UCSD-AML1 (cell line): ENCODE measurements around the gene MAGEL2.
"Not testable (repeated sequence)": the region's sequence is repeated elsewhere in the genome, so short reads cannot be mapped to it uniquely, and the experiment has no call there.

Experiments
- DNase-seq: peaks from one replicate; lab custom pipeline; 2025; ENCODE audit not compliant: unreplicated experiment; lab: John Stamatoyannopoulos, UW

Gene MAGEL2

DNA sequence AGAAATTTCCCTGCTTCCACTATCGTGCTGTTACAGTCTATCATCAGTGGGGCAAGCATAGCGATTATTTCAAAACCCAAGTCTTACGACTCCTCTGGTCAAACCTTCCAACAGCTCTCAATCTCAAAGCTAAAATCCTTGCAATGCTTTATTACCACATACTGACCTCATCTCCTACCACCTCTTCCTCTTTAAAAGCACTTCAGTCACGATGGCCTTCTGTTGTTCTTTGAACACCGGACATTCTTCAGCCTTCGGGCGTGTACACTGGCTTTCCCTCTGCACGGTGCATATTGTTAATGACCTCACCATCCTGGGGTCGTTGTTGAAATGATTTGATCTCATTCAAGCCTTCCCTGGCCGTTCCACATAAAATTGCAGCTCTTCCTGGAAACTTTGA, 31.1 kb downstream of the MAGEL2 start:
- no peak for DNase-seq

DNA sequence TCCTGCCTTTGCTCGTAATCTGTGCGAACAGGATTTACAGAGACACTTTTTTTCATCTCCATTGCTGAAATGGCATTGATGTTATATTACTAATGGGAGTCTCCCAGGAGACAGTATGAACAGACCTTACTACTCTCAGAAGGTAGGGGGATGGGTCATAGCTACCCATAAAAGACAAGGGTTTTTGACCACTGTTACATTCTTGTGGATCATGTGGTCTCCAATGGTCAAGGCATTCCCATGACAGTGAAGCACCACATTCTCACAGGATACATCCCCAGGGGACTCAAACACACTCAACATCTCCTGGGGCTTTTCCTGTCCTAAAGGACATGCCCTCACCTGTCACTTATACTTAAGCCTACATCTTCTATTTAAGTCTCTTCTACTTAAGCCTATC, 41.4 kb downstream of the MAGEL2 start:
- DNase-seq = no peak

DNA sequence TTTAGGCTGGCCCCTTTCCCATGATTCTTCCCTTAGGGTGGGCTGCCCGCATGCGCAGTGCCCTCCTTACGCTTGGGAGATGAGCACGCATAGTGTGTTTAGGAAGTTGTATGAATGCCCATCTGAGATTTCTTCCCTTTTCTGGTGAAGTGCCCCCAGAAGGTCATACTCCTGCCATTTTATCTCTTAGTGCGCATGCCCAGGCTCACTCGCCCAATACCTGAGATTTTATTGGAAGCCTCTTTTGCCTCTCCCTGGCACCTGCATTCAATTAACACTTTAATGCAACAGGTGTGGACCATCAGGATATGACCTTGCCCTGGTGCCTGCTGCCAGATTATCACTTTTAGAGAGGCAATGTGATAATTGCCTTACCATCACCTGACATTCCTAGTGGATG, 45.5 kb downstream of the MAGEL2 start:
- DNase-seq = no peak

DNA sequence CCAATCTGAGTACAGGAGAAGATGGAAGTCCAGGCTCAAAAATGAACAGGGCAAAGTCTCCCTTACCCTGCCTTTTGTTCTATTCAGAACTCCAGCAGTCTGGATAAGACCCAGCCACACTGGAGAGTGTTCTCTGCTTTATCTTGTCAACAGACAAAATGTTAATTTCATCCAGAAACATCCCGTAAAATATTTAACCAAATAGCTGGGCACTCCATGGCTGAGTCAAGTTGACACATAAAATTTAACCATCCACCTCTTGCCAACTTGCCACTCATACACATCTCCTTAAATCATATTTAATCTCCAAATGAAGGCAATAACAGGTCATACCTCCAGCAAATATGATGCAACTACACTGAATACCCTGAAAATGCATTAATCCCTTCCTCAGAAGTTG, 48.6 kb downstream of the MAGEL2 start:
- no peak for DNase-seq

DNA sequence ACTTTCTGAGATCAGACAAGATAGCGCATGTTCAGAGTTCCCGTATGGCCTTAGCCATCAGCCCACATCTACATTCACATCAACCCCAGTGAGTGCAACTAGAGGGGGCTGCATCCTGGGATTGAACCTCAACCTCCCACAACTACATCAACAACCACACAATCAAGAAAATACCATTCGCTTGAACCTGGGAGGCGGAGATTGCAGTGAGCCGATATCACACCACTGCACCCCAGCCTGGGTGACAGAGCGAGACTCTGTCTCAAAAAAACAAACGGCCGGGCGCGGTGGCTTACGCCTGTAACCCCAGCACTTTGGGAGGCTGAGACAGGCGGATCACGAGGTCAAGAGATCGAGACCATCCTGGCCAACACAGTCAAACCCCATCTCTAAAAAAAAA, 50.4 kb downstream of the MAGEL2 start:
- not testable (repeated sequence) for DNase-seq

DNA sequence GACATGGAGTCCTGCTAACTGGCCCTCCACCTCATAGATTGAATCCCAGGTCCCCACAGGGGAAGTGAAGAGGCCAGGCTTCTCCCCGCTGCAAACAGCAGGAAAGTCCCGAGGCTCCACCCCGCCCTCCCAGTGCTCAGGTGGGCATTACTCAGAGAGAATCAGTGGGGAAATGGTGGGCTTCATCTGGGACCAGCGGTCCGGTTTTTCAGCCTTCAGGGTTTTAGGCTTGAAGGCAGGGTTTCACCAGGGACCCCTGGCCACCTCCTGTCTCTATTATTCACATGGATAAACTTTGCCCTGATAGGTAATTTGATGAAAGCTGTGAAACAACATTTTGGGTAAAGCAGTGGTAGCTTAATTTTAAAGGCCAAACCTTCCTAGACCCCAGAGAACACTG, 50.9 kb downstream of the MAGEL2 start:
- DNase-seq = no peak

DNA sequence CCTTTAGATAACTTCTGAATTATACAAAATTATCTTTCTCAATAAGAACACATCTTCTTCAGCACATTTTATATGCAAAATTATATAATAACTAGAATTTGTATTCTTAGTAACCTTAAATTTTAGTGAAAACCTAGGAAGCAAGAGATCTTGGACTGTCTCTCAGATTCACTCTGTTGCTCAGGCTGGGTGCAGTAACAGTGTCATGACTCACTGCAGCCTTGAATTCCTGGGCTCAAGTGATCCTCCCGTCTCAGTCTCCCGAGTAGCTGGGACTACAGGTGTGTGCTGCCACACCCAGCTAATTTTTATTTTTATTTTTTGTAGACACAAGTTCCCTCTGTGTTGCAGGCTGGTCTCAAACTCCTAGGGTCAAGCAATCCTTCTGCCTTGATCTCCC, 52.3 kb downstream of the MAGEL2 start:
- no peak for DNase-seq

DNA sequence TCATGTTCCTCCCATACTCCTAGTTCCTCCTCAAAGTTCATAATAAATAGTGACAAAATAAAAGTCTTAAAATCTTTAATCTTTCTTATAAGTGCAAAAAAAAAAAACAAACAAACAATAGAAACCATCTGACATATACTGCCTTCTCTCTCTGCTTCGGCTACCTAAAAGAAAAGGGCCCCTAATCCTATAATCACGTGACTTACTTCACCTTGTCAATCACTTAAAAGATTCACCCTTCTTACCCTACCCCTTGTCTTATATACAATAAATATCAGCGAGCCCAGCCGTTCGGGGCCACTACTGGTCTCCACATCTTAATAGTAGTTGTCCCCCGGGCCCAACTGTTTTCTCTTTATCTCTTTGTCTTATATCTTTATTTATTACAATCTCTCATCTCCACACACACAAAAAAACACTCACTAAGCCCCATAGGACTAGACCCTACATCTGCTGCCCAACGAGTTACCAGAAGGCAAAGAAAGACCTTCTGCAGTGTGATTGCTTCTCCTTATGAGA, 53.4 kb downstream of the MAGEL2 start:
- DNase-seq = no peak
